Ecto neural progenitor cell (in vitro differentiated cells): ENCODE data around the gene RCAN3.

Experiments used
- DNase-seq: peaks from one replicate; pipeline ENCODE4 v3.0.0-alpha.2; 2018; ENCODE audit warnings: low spot score

The RCAN3 gene

GRCh38 chr1:24551290-24551959, 48.8 kb downstream of the RCAN3 start:
- DNase-seq, result no peak

- peak; percentile 54 for DNase-seq
Measured at GRCh38 chr1:24551960-24552571, 49.4 kb downstream of the RCAN3 start.

GRCh38 chr1:24553931-24554330, 51.3 kb downstream of the RCAN3 start:
- no peak for DNase-seq

GRCh38 chr1:24554714-24555113, 52.1 kb downstream of the RCAN3 start:
- DNase-seq, result no peak

- peak; percentile 58 for DNase-seq
Measured at GRCh38 chr1:24555591-24556413, 53.2 kb downstream of the RCAN3 start, which contains the start of gene NCMAP. Gene NCMAP, plus strand, starts transcription at chr1:24556087. Its CDS starts 39,344 bp downstream, at chr1:24595431.

- DNase-seq, result no peak
Measured at GRCh38 chr1:24556414-24556795, 53.8 kb downstream of the RCAN3 start.

GRCh38 chr1:24557220-24557619, 54.6 kb downstream of the RCAN3 start:
- no peak for DNase-seq

- DNase-seq, result no peak
Measured at GRCh38 chr1:24557711-24558131, 55.1 kb downstream of the RCAN3 start.

- DNase-seq, result no peak
Measured at GRCh38 chr1:24558455-24558854, 55.8 kb downstream of the RCAN3 start.

GRCh38 chr1:24558902-24559791, 56.5 kb downstream of the RCAN3 start:
- peak; percentile 60 for DNase-seq

- no peak for DNase-seq
Measured at GRCh38 chr1:24560361-24560760, 57.7 kb downstream of the RCAN3 start.

GRCh38 chr1:24562625-24563024, 60.0 kb downstream of the RCAN3 start:
- no peak for DNase-seq

GRCh38 chr1:24564695-24565094, 62.1 kb downstream of the RCAN3 start:
- no peak for DNase-seq

- DNase-seq, result no peak
Measured at GRCh38 chr1:24566236-24566867, 63.7 kb downstream of the RCAN3 start.

- DNase-seq, result no peak
Measured at GRCh38 chr1:24567792-24568388, 65.3 kb downstream of the RCAN3 start.

- no peak for DNase-seq
Measured at GRCh38 chr1:24568475-24568874, 65.8 kb downstream of the RCAN3 start.

GRCh38 chr1:24570265-24571125, 67.9 kb downstream of the RCAN3 start:
- DNase-seq, result no peak

GRCh38 chr1:24572301-24572700, 69.7 kb downstream of the RCAN3 start:
- DNase-seq, result no peak

- no peak for DNase-seq
Measured at GRCh38 chr1:24575905-24576587, 73.4 kb downstream of the RCAN3 start.
